ENCODE results near the gene FBXO8.

DNA sequence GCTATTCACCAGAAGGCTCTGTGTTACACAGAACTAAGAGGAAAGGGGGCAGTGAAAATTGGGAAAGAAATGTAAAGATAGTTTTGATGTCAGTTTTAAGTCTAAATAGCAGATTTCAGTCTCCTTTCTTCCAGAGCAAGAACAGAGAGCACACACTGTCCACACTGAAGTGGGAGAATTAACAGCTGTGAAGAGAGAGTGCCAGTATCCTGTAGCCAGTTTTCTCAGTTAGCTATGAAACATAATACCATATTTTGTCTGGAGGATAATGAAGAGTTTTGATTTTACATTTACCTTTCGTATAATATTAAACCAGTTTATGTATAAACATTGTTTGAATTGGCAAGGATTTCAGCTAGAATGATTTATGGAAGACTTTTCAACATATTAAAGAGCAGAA, 35.1 kb downstream of the FBXO8 start:
- TF ChIP-seq CTCF (conservative IDR thresholded peaks at IDR 0.05; ENCODE audit: low read depth, low read length) (no peak), RFX5 (IDR thresholded peaks at IDR 0.05; ENCODE audit: low read depth, low read length) (no peak), MXI1 (IDR thresholded peaks at IDR 0.05; ENCODE audit: borderline replicate concordance, low read depth, low read length) (no peak), BHLHE40 (IDR thresholded peaks at IDR 0.05; ENCODE audit: low read depth, low read length) (no peak), POLR2A (IDR thresholded peaks at IDR 0.05; ENCODE audit: low read depth, low read length) (no peak), SMC3 (IDR thresholded peaks at IDR 0.05; ENCODE audit: low read depth, low read length) (no peak), RCOR1 (IDR thresholded peaks at IDR 0.05; ENCODE audit: insufficient replicate concordance, low read length) (no peak), RAD21 (IDR thresholded peaks at IDR 0.05; ENCODE audit: low read length) (no peak), FOS (IDR thresholded peaks at IDR 0.05; ENCODE audit: low read depth, low read length) (no peak)
- TF ChIP-seq, protein P1, sequence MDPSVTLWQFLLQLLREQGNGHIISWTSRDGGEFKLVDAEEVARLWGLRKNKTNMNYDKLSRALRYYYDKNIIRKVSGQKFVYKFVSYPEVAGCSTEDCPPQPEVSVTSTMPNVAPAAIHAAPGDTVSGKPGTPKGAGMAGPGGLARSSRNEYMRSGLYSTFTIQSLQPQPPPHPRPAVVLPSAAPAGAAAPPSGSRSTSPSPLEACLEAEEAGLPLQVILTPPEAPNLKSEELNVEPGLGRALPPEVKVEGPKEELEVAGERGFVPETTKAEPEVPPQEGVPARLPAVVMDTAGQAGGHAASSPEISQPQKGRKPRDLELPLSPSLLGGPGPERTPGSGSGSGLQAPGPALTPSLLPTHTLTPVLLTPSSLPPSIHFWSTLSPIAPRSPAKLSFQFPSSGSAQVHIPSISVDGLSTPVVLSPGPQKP (IDR thresholded peaks at IDR 0.05; ENCODE audit: borderline replicate concordance, low read depth, low read length) = no peak
